Right lobe of liver (tissue), 6 donors: Measurements from ENCODE around the gene TP53. TPM values are rescaled to one million over a fixed set of nuclear protein-coding genes. Genes with fewer than 3 reads are reported as not detected.
A peak's percentile ranks its signal among the peaks of the same experiment; 100 is the strongest.

Experiments
- ATAC-seq, 4 donors: fragments of 200-7000 bp; cut with Tn5 transposase; one replicate each; pipeline ENCODE4 v1.9.1; 2020; ENCODE audit warnings: mild to moderate bottlenecking in 4 of 4, moderate library complexity in 4 of 4
- DNase-seq, 3 donors: peaks; one replicate each; pipeline ENCODE4 v3.0.0-alpha.2; 2020
- H3K27ac ChIP-seq, 3 donors: fragments of 200-600 bp; one replicate each; pipeline ENCODE4 v1.8.0; 2022
- H3K27me3 ChIP-seq, 2 donors: fragments of 200-600 bp; one replicate each; pipeline ENCODE4 v1.8.0; 2022
- H3K36me3 ChIP-seq, 4 donors: fragments of 200-600 bp; sonication (generic) in 1 of 4; one replicate each; pipeline versions ENCODE4 v1.5.1 to v1.8.0; 2017 to 2022; ENCODE audit warnings: control low read depth in 1 of 4
- H3K4me1 ChIP-seq, 4 donors: fragments of 200-600 bp; sonication (generic) in 1 of 4; one replicate each; pipeline versions ENCODE4 v1.5.1 to v1.8.0; 2017 to 2022; ENCODE audit warnings: control low read depth in 1 of 4
- H3K4me3 ChIP-seq, 3 donors: fragments of 200-600 bp; one replicate each; pipeline ENCODE4 v1.8.0; 2022
- H3K9me3 ChIP-seq, 4 donors: fragments of 200-600 bp; sonication (generic) in 1 of 4; one replicate each; pipeline versions ENCODE4 v1.5.1 to v1.8.0; 2017 to 2022; ENCODE audit warnings: control low read depth in 1 of 4
- CTCF ChIP-seq, 4 donors: fragments of 200-600 bp in 3 of 4; fragments of 450-650 bp in 1 of 4; IDR thresholded peaks; one replicate each; pipeline versions ENCODE4 v1.5.1 to v1.8.0; 2016 to 2022; ENCODE audit warnings: antibody characterized with exemption in 4 of 4, mild to moderate bottlenecking in 2 of 4
- POLR2A ChIP-seq: fragments of 450-650 bp; IDR thresholded peaks from one replicate; pipeline ENCODE4 v1.6.1; 2017; ENCODE audit warnings: antibody characterized with exemption, mild to moderate bottlenecking
- WGBS: methylation state at CpG from one replicate; pipeline ENCODE4 v1.1.6; 2018; ENCODE audit warnings: low coverage, low lambda C conversion rate; ENCODE audit not compliant: insufficient coverage; ENCODE audit errors: missing lambda C conversion rate; 5-methylcytosine and 5-hydroxymethylcytosine counted together
- intact Hi-C, 2 donors: fragments of 100-400 bp; cut with DNase I; formaldehyde crosslinking; loops; one replicate each; pipeline versions ENCODE4 v1.11.2 to v1.14.1; 2022
- total RNA-seq, 6 experiments: library from RNA; depleted of rRNA in 2 of 6; stranded (reverse); fragments of >200 nt in 2 of 6; fragmentation: NEBNext Ultra II Directional in 3 of 6; extraction: Animal tissue kit (Norgen Biotek cat#: 25700) in 3 of 6; gene quantifications; one replicate each; pipeline versions ENCODE4 v1.1.0 to v1.2.4, GENCODE V29; 2016 to 2023
- donor health status: DM: no; HTN: yes; CAD: no.
- donor health status: DM: no; HTN: no; CAD: no.
- donor health status: DM: no; HTN: no; CAD: no.
- donor health status: DM: no; HTN: yes; CAD: no.
- donor health status: DM: no; HTN: yes; CAD: no.

TP53 gene
- total RNA-seq, 6 experiments from 2014 or later: 12.9 to 30.0 (median 23.0) TPM

GRCh38 chr17:7700510-7700909 is 13.2 kb upstream of the TP53 start:
- Histone ChIP-seq H3K4me1 (no peaks in the 10 kb centered on the region), H3K4me3 (no peak overlapping the region), H3K9me3 (no peaks in the 10 kb centered on the region), H3K27ac (no peak overlapping the region), H3K36me3 (peaks cover 0 to 6% (median 0%) of the 10 kb centered on the region in 4 donors), H3K27me3 (no peaks in the 10 kb centered on the region)
- ATAC-seq (no peak), DNase-seq (no peak)
- intact Hi-C loops: no loop called here
- WGBS: 97% methylated on average over 7 of the region's 7 CpGs
- no peak for TF ChIP-seq POLR2A
- no peak for TF ChIP-seq CTCF (IDR thresholded peaks at IDR 0.05)

- TF ChIP-seq CTCF (IDR thresholded peaks at IDR 0.05) (no peak), POLR2A (no peak)
- H3K4me1 ChIP-seq: no peaks in the 10 kb centered on the region
- ATAC-seq (no peak), DNase-seq (no peak)
- H3K27ac ChIP-seq: no peak overlapping the region
- intact Hi-C loops: no loop called here
- H3K9me3 ChIP-seq: no peaks in the 10 kb centered on the region
- peaks cover 0 to 6% (median 0%) of the 10 kb centered on the region in 4 donors for H3K36me3 ChIP-seq
- no peaks in the 10 kb centered on the region for H3K27me3 ChIP-seq
- no peak overlapping the region for H3K4me3 ChIP-seq
- 93% methylated on average over 4 of the region's 4 CpGs for WGBS
Measured at GRCh38 chr17:7697828-7698588, 10.7 kb upstream of the TP53 start.

GRCh38 chr17:7695586-7695985 is 8.3 kb upstream of the TP53 start:
- Histone ChIP-seq H3K27ac (no peak overlapping the region), H3K27me3 (no peaks in the 10 kb centered on the region), H3K36me3 (no peaks in the 10 kb centered on the region), H3K9me3 (no peaks in the 10 kb centered on the region), H3K4me3 (no peak overlapping the region), H3K4me1 (no peaks in the 10 kb centered on the region)
- TF ChIP-seq POLR2A (no peak), CTCF (IDR thresholded peaks at IDR 0.05) (no peak)
- DNase-seq (no peak), ATAC-seq (no peak)
- 93% methylated on average over 10 of the region's 10 CpGs for WGBS
- intact Hi-C loops: no loop called here

- ATAC-seq (no peak), DNase-seq (no peak)
- peak overlapping the region in 1 of 3 donors; percentile 24 for H3K27ac ChIP-seq
- H3K4me3 ChIP-seq: peak overlapping the region; percentile 60 to 94 (median 69)
- H3K36me3 ChIP-seq: no peaks in the 10 kb centered on the region
- TF ChIP-seq POLR2A: no peak
- no peak for TF ChIP-seq CTCF (IDR thresholded peaks at IDR 0.05)
- peaks cover 0 to 22% (median 10%) of the 10 kb centered on the region in 4 donors for H3K4me1 ChIP-seq
- H3K9me3 ChIP-seq: no peaks in the 10 kb centered on the region
- no peaks in the 10 kb centered on the region for H3K27me3 ChIP-seq
- intact Hi-C loops: loop anchor here (10.0 kb wide), 1 partner anchor 54 kb away; the partner anchor contains the start of gene SHBG (in 2 of the 2)
- WGBS: 17% methylated on average over 10 of the region's 13 CpGs
Measured at GRCh38 chr17:7688808-7689316, 1.6 kb upstream of the TP53 start.
